HAP-1 (cell line): ENCODE results near the gene NEK10.

ENCODE experiments used
- DNase-seq, 2 experiments: peaks; one replicate each; pipeline ENCODE4 v3.0.0-alpha.2; 2016 to 2020; ENCODE audit warnings: low spot score in 2 of 2
- H3K27me3 ChIP-seq: fragments of 250-450 bp; sonication (Bioruptor Pico); 2 replicates; pipeline ENCODE4 v1.5.1; 2020; ENCODE audit warnings: low read depth, mild to moderate bottlenecking, moderate library complexity
- H3K36me3 ChIP-seq: fragments of 250-450 bp; sonication (Bioruptor Pico); replicated peaks from 2 replicates; pipeline ENCODE4 v1.5.1; 2020; ENCODE audit warnings: mild to moderate bottlenecking
- H3K4me1 ChIP-seq: fragments of 250-450 bp; sonication (Bioruptor Pico); 2 replicates; pipeline ENCODE4 v1.5.1; 2020; ENCODE audit warnings: mild to moderate bottlenecking
- H3K4me3 ChIP-seq: fragments of 250-450 bp; sonication (Bioruptor Pico); 2 replicates; pipeline ENCODE4 v1.5.1; 2020; ENCODE audit warnings: mild to moderate bottlenecking, moderate library complexity
- H3K9me3 ChIP-seq: fragments of 250-450 bp; sonication (Bioruptor Pico); 2 replicates; pipeline ENCODE4 v1.5.1; 2020; ENCODE audit warnings: mild to moderate bottlenecking, moderate library complexity
- in situ Hi-C: fragments of 300-500 bp; cut with MboI; formaldehyde crosslinking; loops from 3 replicates; pipeline ENCODE4 v1.14.3; 2020; ENCODE audit warnings: low sequenced_read_pairs, inconsistent platforms, mixed read lengths

The NEK10 gene

GRCh38 chr3:27220166-27220565 is 149.0 kb downstream of the NEK10 start:
- no peaks in the 10 kb centered on the region for H3K4me1 ChIP-seq
- 0 out of 2 replicates have a peak, but pooled peaks cover under 1% of the 10 kb centered on the region for H3K9me3 ChIP-seq
- in situ Hi-C loops: no loop called here
- no peaks in the 10 kb centered on the region for H3K36me3 ChIP-seq
- no peaks in the 10 kb centered on the region for H3K27me3 ChIP-seq
- no peak for DNase-seq
- no peak overlapping the region for H3K4me3 ChIP-seq

DNA sequence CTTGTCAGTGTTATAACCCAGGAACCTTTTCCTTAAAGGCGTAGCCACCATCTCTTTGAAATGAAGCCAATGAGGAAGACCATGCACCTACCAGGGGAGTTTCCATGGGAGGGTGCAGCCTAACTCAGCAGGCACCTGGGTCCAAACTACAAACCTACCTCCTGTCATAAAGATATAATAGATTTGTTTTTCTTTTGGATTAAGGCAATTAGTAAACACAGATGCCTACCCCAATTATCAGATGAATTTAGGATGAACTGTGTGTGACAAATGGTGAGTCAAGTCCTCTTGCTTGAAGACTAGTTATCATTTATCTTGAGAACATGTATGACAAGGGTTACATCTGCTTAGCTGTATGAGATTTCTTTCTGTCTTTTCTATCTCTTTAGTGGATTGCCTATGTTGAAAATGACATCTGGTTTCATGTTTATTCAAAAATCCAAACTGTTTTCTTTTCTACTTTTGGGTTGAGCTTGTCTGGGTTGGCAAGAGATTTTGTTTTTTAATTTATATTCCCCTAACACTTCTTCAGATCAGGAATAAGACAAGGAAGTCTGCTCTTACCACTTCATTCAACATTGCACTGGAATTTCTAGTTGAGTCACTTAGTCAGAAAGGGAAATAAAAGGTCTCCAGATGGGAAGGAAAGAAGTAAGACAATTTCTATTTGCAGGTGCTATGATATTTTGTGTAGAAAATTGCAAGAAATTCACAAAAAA is 149.9 kb downstream of the NEK10 start:
- no peak overlapping the region for H3K4me3 ChIP-seq
- in situ Hi-C loops: no loop called here
- no peak for DNase-seq

DNA sequence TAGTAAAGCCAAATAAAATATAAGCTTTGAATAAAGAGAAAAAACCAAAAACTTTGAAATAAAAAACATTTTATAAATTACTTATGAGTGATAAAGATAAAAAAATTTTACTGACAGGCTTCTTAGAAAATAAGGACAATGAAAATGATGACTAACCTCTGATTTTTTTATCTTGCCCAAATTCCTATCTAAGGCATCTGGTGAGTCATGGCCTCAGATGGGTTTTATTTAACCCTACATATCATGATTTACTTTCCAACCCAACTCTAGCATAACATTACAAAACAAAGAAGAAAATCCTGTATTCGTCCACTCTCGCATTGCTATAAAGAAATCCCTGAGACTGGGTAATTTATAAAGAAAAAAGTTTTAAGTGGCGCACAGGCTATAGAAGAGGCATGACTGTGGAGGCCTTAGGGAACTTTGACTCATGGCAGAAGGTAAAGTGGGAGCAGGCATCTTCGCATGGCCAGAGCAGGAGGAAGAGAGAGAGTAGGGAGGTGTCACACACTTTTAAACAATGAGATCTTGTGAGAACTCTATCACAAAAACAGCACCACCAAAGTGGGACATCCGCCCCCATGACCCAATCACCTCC is 152.1 kb downstream of the NEK10 start:
- no peak for DNase-seq
- no peaks in the 10 kb centered on the region for H3K4me1 ChIP-seq
- no peaks in the 10 kb centered on the region for H3K27me3 ChIP-seq
- in situ Hi-C loops: no loop called here
- no peaks in the 10 kb centered on the region for H3K36me3 ChIP-seq
- 0 out of 2 replicates have a peak, but pooled peaks cover 2% of the 10 kb centered on the region for H3K9me3 ChIP-seq
- H3K4me3 ChIP-seq: no peak overlapping the region

More for the DNA sequence above, 149.9 kb downstream of the NEK10 start:
- Histone ChIP-seq H3K36me3 (no peaks in the 10 kb centered on the region), H3K9me3 (0 out of 2 replicates have a peak, but pooled peaks cover 2% of the 10 kb centered on the region), H3K4me1 (no peaks in the 10 kb centered on the region), H3K27me3 (no peaks in the 10 kb centered on the region)

- Histone ChIP-seq H3K27me3 (no peaks in the 10 kb centered on the region), H3K36me3 (no peaks in the 10 kb centered on the region), H3K9me3 (0 out of 2 replicates have a peak, but pooled peaks cover 2% of the 10 kb centered on the region), H3K4me1 (no peaks in the 10 kb centered on the region), H3K4me3 (no peak overlapping the region)
- DNase-seq: no peak
- in situ Hi-C loops: no loop called here
Observed at GRCh38 chr3:27216295-27216855, 152.8 kb downstream of the NEK10 start.

GRCh38 chr3:27213450-27213849 is 155.7 kb downstream of the NEK10 start:
- Histone ChIP-seq H3K9me3 (0 out of 2 replicates have a peak, but pooled peaks cover 2% of the 10 kb centered on the region), H3K4me1 (peaks cover 20% of the 10 kb centered on the region), H3K4me3 (no peak overlapping the region), H3K36me3 (no peaks in the 10 kb centered on the region), H3K27me3 (no peaks in the 10 kb centered on the region)
- in situ Hi-C loops: no loop called here
- DNase-seq: no peak

- Histone ChIP-seq H3K9me3 (no peaks in the 10 kb centered on the region), H3K4me3 (no peak overlapping the region), H3K4me1 (peaks cover 20% of the 10 kb centered on the region), H3K36me3 (no peaks in the 10 kb centered on the region), H3K27me3 (no peaks in the 10 kb centered on the region)
- in situ Hi-C loops: no loop called here
- peak; percentile 49 to 70 for DNase-seq
Observed at GRCh38 chr3:27209617-27210264, 159.4 kb downstream of the NEK10 start.

- DNase-seq: no peak
Observed at GRCh38 chr3:27208961-27209616, 160.1 kb downstream of the NEK10 start.

DNA sequence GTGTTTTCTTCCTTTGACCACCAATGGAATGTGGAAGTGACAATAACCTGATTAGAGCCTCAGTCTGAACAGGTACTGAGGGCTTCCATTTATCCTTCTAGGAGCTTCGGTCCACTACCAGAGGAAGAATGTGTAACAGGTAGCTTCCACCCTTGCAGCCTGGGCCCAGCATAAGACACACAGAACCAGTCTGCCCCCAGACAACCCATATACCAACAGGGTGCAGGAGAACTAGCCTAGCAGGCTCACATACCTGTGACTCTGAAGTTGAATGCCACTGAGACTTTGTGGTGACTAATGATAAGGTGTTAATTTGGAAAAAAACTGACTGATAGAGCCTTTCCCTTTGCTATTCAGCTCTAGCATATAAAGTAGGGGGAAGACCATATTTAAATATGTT is 166.2 kb downstream of the NEK10 start:
- Histone ChIP-seq H3K27me3 (peaks cover 2% of the 10 kb centered on the region; the same call in 1 of the 2 replicates), H3K9me3 (no peaks in the 10 kb centered on the region), H3K4me1 (no peaks in the 10 kb centered on the region), H3K36me3 (no peaks in the 10 kb centered on the region), H3K4me3 (no peak overlapping the region)
- DNase-seq: no peak
- in situ Hi-C loops: no loop called here

More at GRCh38 chr3:27208961-27209616, 160.1 kb downstream of the NEK10 start:
- peaks cover 20% of the 10 kb centered on the region for H3K4me1 ChIP-seq
- no peak overlapping the region for H3K4me3 ChIP-seq
- in situ Hi-C loops: no loop called here
- no peaks in the 10 kb centered on the region for H3K9me3 ChIP-seq
- no peaks in the 10 kb centered on the region for H3K27me3 ChIP-seq
- H3K36me3 ChIP-seq: no peaks in the 10 kb centered on the region

DNA sequence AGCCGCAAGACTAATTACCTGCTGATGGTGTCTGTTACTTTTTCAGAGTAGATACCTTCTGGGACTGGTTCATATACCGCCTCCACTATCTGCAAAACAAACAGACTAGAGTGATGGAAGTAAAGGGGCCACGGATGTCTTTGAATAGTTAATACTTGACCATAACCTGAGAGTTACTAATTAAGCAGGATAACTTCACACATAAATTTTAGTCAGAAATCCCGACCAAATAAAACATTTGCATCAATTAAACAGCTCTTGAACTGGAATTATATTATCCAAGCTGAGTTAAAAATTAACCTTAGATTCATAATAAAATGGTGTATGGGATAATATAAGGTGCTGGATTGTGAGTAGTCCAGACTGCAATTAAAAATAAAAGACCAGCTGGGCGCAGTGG is 167.7 kb downstream of the NEK10 start:
- Histone ChIP-seq H3K27me3 (peaks cover 2% of the 10 kb centered on the region; the same call in 1 of the 2 replicates), H3K36me3 (no peaks in the 10 kb centered on the region), H3K4me3 (no peak overlapping the region), H3K9me3 (no peaks in the 10 kb centered on the region), H3K4me1 (no peaks in the 10 kb centered on the region)
- no peak for DNase-seq
- in situ Hi-C loops: no loop called here

DNA sequence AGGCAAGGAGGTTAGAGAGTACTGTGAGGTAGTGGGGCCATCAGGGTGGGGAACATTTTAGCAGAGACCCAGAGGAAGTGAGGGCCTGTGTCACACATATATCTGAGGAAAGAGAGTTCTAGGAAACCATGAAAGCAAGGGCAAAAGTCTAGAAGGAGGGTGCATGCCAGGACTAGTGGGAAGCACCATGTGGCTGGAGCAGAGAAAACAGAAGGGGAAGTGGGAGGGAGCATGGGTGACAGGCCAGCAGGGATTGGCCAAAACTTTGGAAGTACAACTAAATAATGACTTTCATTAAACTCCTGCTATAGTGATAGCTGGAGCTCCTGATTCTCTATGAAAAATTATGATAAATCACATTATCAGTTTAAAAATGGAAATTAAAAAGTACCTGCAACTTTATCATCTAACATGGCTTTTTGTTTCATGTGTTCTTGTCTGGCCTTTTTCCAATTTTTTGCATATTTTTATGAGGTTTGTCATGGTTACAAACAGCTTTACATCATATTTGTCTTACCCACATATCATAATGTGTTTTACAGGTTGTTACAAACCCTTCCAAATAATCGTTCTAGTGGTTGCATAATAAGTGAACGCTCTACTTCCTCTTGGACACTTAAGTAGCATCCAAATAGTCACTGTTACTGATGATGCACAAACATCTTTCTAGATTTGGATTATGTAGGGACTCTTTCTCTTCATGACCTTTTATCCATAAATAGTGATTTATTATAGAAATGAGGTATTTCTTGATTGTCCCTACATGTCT is 168.3 kb downstream of the NEK10 start:
- Histone ChIP-seq H3K36me3 (no peaks in the 10 kb centered on the region), H3K27me3 (peaks cover 2% of the 10 kb centered on the region; the same call in 1 of the 2 replicates), H3K4me1 (no peaks in the 10 kb centered on the region), H3K9me3 (no peaks in the 10 kb centered on the region), H3K4me3 (no peak overlapping the region)
- in situ Hi-C loops: no loop called here
- DNase-seq: no peak

- in situ Hi-C loops: no loop called here
- no peak for DNase-seq
- H3K27me3 ChIP-seq: no peaks in the 10 kb centered on the region; the same call in 1 of the 2 replicates
Observed at GRCh38 chr3:27194861-27195483, 174.2 kb downstream of the NEK10 start.

DNA sequence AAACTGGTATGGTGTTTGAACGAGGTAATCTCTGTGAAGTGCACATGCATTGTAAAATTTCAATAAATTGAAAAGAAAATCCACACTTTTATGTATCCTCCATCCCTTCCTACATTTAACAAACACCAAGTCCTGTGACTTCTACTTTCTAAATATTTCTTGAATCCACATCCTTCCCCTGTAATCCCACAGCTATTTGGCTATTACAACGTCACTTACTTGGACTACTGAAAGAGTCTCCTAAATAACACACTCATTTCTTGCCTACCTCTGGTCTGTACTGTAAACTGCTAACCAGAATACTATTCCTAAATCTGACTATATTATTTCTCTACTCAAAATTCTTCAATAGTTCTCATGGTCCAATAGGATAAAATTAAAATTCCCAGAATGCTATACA is 176.1 kb downstream of the NEK10 start:
- Histone ChIP-seq H3K36me3 (no peaks in the 10 kb centered on the region), H3K4me1 (no peaks in the 10 kb centered on the region), H3K9me3 (no peaks in the 10 kb centered on the region), H3K27me3 (no peaks in the 10 kb centered on the region), H3K4me3 (no peak overlapping the region)
- in situ Hi-C loops: no loop called here
- DNase-seq: no peak

More at GRCh38 chr3:27194861-27195483, 174.2 kb downstream of the NEK10 start:
- Histone ChIP-seq H3K9me3 (no peaks in the 10 kb centered on the region), H3K4me3 (no peak overlapping the region), H3K36me3 (no peaks in the 10 kb centered on the region), H3K4me1 (no peaks in the 10 kb centered on the region)
